SK-N-SH (cell line): ENCODE results near the gene SHLD1.

Experiments
- EP300 ChIP-seq, 2 experiments: IDR thresholded peaks; 2 replicates each; pipeline versions ENCODE4 v1.4.0 to v1.6.1; 2012; ENCODE audit warnings: borderline replicate concordance in 1 of 2, low read depth in 1 of 2, low read length in 1 of 2
- SIN3A ChIP-seq: IDR thresholded peaks from 2 replicates; pipeline ENCODE4 v1.6.1; 2012; ENCODE audit warnings: low read depth, mild to moderate bottlenecking, low read length, moderate library complexity, borderline replicate concordance
- SMC3 ChIP-seq: IDR thresholded peaks from 2 replicates; pipeline ENCODE4 v1.6.1; 2012; ENCODE audit warnings: low read depth, low read length, improper control_type of control experiment
- TF ChIP-seq, protein P1 (sequence below): fragments of 200-600 bp; sonication (generic); IDR thresholded peaks from 2 replicates; pipeline ENCODE4 v1.6.1; 2017; ENCODE audit warnings: antibody characterized with exemption, mild to moderate bottlenecking, moderate library complexity

DNA sequence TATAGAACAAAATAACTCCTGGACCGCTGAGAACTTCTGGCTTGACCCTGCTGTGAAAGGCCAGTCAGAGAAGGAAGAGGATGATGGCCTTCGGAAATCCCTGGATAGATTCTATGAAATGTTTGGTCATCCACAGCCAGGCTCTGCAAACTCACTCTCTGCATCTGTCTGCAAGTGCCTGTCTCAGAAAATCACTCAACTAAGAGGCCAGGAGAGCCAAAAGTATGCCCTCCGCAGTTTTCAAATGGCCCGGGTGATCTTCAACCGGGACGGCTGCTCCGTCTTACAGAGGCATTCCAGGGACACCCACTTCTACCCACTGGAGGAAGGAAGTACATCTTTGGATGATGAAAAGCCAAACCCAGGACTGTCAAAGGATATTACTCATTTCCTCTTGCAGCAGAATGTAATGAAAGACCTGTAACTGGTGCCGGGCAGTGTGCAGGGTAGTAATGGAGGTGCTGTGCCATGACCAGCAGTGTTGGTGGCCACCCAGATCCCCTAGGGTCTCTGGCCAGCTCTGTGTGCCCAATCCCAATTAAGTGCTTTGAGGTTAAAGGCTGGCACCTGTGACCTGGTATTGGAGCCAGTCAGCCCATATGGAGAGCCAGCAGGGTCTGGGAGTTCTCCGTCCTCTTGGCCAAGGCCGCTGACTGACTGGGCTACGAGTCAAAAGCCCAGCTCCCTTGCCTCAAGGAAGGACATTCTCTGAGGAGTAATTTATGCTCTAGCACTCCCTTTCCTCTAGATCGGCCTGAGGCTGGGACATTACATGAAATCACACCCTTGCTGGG, 113.0 kb downstream of the SHLD1 start:
- TF ChIP-seq, protein P1, sequence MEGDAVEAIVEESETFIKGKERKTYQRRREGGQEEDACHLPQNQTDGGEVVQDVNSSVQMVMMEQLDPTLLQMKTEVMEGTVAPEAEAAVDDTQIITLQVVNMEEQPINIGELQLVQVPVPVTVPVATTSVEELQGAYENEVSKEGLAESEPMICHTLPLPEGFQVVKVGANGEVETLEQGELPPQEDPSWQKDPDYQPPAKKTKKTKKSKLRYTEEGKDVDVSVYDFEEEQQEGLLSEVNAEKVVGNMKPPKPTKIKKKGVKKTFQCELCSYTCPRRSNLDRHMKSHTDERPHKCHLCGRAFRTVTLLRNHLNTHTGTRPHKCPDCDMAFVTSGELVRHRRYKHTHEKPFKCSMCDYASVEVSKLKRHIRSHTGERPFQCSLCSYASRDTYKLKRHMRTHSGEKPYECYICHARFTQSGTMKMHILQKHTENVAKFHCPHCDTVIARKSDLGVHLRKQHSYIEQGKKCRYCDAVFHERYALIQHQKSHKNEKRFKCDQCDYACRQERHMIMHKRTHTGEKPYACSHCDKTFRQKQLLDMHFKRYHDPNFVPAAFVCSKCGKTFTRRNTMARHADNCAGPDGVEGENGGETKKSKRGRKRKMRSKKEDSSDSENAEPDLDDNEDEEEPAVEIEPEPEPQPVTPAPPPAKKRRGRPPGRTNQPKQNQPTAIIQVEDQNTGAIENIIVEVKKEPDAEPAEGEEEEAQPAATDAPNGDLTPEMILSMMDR: no peak
- no peak for TF ChIP-seq SMC3
- peak in 1 of 2 experiments; percentile 58; a peak in 1 of 4 replicates for TF ChIP-seq EP300 (IDR thresholded peaks at IDR 0.05; ENCODE audit: borderline replicate concordance in 1 of 2, low read depth in 1 of 2, low read length in 1 of 2)
- no peak for TF ChIP-seq SIN3A
